Measurements from ENCODE around the gene ZNF607. TPM values are rescaled to one million over a fixed set of nuclear protein-coding genes. Genes with fewer than 3 reads are reported as not detected.

ZNF607 gene
- total RNA-seq, 1 donor: 3.2 TPM

DNA sequence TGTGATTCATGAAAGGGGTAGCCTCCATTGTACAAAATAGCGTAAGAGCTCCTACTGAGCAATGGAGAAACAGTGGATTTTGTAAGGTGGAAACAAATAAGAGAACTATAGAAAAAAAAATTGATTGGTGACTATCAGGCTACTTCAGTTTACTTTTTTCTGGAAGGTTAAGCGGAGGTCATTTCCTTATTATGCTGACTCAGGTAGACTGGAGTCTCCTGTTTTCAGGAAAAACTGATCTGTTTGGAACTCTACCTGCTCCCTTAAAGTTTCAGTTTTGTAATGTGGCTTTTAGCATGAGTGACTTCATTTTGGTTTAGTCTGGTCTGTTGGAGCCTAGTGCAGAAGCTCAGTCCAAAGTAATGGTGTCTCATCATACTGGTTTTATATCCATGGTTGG lies 3.4 kb downstream of the ZNF607 start:
- H3K4me3 ChIP-seq (ENCODE audit: low read depth, low read length): no peak overlapping the region
- DNase-seq (ENCODE audit: low read depth): no peak
- TF ChIP-seq CTCF (IDR thresholded peaks at IDR 0.05; ENCODE audit: insufficient read depth, low read length): no peak

- no peak for DNase-seq (ENCODE audit: low read depth)
- H3K4me3 ChIP-seq (ENCODE audit: low read depth, low read length): no peak overlapping the region
- no peak for TF ChIP-seq CTCF (IDR thresholded peaks at IDR 0.05; ENCODE audit: insufficient read depth, low read length)
Observed at GRCh38 chr19:37706052-37706605, 13.4 kb downstream of the ZNF607 start.

DNA sequence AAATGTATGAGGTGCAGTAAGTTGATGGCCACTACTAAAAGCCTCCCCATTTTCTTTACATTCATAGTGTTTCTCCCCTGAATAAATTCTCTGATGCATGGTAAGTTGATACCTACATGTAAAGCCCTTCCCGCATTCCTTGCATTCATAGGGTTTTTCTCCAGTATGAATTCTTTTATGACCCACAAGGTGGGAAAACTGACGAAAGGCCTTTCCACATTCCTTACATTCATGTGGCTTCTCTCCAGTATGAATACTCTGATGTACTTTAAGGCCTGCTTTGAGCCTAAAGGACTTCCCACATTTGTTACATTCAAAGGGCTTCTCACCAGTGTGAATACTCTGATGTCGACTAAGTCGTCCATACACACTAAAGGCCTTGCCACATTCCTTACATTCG lies 20.5 kb downstream of the ZNF607 start:
- DNase-seq (ENCODE audit: low read depth): no peak
- TF ChIP-seq CTCF (IDR thresholded peaks at IDR 0.05; ENCODE audit: insufficient read depth, low read length): no peak
- H3K4me3 ChIP-seq (ENCODE audit: low read depth, low read length): no peak overlapping the region

DNA sequence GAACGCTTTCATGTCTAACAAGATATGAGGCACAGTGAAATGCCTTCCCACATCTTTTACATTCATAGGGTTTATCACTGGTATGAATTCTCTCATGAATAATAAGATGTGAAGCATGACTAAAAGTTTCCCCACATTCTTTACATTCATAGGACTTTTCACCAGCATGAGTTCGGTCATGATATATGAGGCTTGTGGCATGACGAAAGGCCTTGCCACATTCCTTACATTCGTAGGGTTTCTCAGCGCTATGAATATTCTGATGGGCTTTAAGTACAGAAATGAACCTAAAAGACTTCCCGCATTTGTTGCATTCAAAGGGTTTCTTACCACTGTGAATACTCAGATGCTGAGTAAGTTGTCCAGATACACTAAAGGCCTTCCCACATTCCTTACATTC lies 21.3 kb downstream of the ZNF607 start:
- no peak overlapping the region for H3K4me3 ChIP-seq (ENCODE audit: low read depth, low read length)
- TF ChIP-seq CTCF (IDR thresholded peaks at IDR 0.05; ENCODE audit: insufficient read depth, low read length): no peak
- DNase-seq (ENCODE audit: low read depth): no peak

GRCh38 chr19:37695144-37695899 lies 24.2 kb downstream of the ZNF607 start:
- DNase-seq (ENCODE audit: low read depth): no peak

GRCh38 chr19:37692956-37693620 lies 26.5 kb downstream of the ZNF607 start:
- H3K4me3 ChIP-seq (ENCODE audit: low read depth, low read length): no peak overlapping the region
- TF ChIP-seq CTCF (IDR thresholded peaks at IDR 0.05; ENCODE audit: insufficient read depth, low read length): no peak
- DNase-seq (ENCODE audit: low read depth): no peak

More at GRCh38 chr19:37695144-37695899, 24.2 kb downstream of the ZNF607 start:
- H3K4me3 ChIP-seq (ENCODE audit: low read depth, low read length): no peak overlapping the region
- TF ChIP-seq CTCF (IDR thresholded peaks at IDR 0.05; ENCODE audit: insufficient read depth, low read length): no peak

Measured in fibroblast of the aortic adventitia (primary cell).